Measurements from ENCODE around the gene BET1L.
"Not testable (repeated sequence)": the region's sequence is repeated elsewhere in the genome, so short reads cannot be mapped to it uniquely, and the experiment has no call there.

DNA sequence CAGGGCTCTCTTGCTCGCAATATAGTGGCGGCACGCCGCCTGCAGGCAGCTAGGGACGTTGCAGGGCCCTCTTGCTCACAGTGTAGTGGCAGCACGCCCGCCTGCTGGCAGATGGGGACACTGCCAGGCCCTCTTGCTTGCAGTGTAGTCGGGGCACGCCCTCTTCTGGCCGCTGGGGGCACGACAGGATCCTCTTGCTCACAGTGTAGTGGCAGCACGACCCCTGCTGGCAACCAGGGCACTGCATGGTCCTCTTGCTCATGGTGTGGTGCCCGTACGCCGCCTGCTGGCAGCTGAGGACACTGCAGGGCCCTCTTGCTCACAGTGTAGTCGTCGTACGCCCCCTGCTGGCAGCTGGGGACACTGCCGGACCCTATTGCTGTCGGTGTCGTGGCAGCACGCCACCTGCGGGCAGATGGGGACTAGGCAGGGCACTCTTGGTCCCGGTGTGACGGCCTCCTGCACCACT, 17.3 kb downstream of the BET1L start:
- not testable (repeated sequence) for TF ChIP-seq CTCF (IDR thresholded peaks at IDR 0.05); ZFX (IDR thresholded peaks at IDR 0.05; ENCODE audit: borderline replicate concordance)

Data from 22Rv1 (cell line).